ENCODE results near the gene STRIP1.

DNA sequence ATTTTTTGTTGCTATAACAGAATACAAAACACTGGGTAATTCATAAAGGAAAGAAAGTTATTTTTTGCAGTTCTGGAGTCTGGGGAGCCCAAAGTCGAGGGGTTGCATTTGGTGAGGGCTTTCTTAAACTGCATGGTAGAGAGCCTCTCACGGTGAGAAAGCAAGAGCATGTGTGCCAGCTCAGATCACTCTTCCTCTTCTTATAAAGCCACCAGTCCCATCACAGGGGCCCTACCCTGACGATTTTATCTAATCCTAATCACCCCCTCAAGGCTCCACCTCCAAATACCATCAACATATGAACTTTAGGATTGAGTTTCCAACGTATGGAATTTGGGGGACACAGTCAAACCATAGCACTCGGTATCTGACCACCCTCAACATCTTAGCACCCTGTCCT, 1.0 kb upstream of the STRIP1 start:
- TF ChIP-seq POLR2A (IDR thresholded peaks at IDR 0.05), result no peak
- TF ChIP-seq, protein P1, sequence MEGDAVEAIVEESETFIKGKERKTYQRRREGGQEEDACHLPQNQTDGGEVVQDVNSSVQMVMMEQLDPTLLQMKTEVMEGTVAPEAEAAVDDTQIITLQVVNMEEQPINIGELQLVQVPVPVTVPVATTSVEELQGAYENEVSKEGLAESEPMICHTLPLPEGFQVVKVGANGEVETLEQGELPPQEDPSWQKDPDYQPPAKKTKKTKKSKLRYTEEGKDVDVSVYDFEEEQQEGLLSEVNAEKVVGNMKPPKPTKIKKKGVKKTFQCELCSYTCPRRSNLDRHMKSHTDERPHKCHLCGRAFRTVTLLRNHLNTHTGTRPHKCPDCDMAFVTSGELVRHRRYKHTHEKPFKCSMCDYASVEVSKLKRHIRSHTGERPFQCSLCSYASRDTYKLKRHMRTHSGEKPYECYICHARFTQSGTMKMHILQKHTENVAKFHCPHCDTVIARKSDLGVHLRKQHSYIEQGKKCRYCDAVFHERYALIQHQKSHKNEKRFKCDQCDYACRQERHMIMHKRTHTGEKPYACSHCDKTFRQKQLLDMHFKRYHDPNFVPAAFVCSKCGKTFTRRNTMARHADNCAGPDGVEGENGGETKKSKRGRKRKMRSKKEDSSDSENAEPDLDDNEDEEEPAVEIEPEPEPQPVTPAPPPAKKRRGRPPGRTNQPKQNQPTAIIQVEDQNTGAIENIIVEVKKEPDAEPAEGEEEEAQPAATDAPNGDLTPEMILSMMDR (IDR thresholded peaks at IDR 0.05 in 8 of 11, conservative IDR thresholded peaks at IDR 0.05 in 3 of 11), result no peak
- no peak for TF ChIP-seq POLR2AphosphoS5 (IDR thresholded peaks at IDR 0.05)
